LNCaP clone FGC (cell line): ENCODE results near the gene FUNDC1.

ENCODE experiments used
- DNase-seq: peaks from one replicate; pipeline ENCODE4 v3.0.0-alpha.2; 2011; ENCODE audit warnings: low read depth
- H3K4me3 ChIP-seq: 2 replicates; pipeline ENCODE4 v1.5.1; 2011; ENCODE audit warnings: mild to moderate bottlenecking, low read depth, low read length, control low read depth
- CTCF ChIP-seq: IDR thresholded peaks from 2 replicates; pipeline ENCODE4 v1.5.1; 2012; ENCODE audit warnings: mild to moderate bottlenecking; ENCODE audit not compliant: control insufficient read depth, insufficient read depth; ENCODE audit errors: extremely low read depth

Gene FUNDC1

GRCh38 chrX:44542567-44543325, at the start of gene FUNDC1:
Gene FUNDC1, minus strand, starts transcription at chrX:44542859. Its CDS starts 27 bp downstream, at chrX:44542832.
- DNase-seq, result no peak
- no peak within 1 kb of the TSS for H3K4me3 ChIP-seq
- no peak for TF ChIP-seq CTCF

- no peak for DNase-seq
- no peak for TF ChIP-seq CTCF
- H3K4me3 ChIP-seq, result no peak overlapping the region
Observed at GRCh38 chrX:44585866-44586265, 43.2 kb upstream of the FUNDC1 start.

GRCh38 chrX:44580466-44580865, 37.8 kb upstream of the FUNDC1 start:
- no peak for DNase-seq
- no peak for TF ChIP-seq CTCF

GRCh38 chrX:44572340-44572938, 29.8 kb upstream of the FUNDC1 start:
- H3K4me3 ChIP-seq, result no peak overlapping the region
- TF ChIP-seq CTCF, result no peak
- DNase-seq, result no peak

More at GRCh38 chrX:44580466-44580865, 37.8 kb upstream of the FUNDC1 start:
- no peak overlapping the region for H3K4me3 ChIP-seq

GRCh38 chrX:44570522-44570921, 27.9 kb upstream of the FUNDC1 start:
- no peak overlapping the region for H3K4me3 ChIP-seq
- DNase-seq, result peak; percentile 63
- TF ChIP-seq CTCF, result no peak

- no peak overlapping the region for H3K4me3 ChIP-seq
- no peak for TF ChIP-seq CTCF
- DNase-seq, result no peak
Observed at GRCh38 chrX:44569122-44569521, 26.5 kb upstream of the FUNDC1 start.
